ENCODE results near the gene RAVER1. TPM values are rescaled to one million over a fixed set of nuclear protein-coding genes. Genes with fewer than 3 reads are reported as not detected.

The RAVER1 gene
- total and polyA plus RNA-seq, 10 of the 15 experiments (the other 5 are each of a cell fraction or from before 2014, with no cell fraction given): 0.03 to 87.0 (median 12.1) TPM

GRCh38 chr19:10271543-10272086, 61.7 kb downstream of the RAVER1 start (continued):
- TF ChIP-seq, protein P1, sequence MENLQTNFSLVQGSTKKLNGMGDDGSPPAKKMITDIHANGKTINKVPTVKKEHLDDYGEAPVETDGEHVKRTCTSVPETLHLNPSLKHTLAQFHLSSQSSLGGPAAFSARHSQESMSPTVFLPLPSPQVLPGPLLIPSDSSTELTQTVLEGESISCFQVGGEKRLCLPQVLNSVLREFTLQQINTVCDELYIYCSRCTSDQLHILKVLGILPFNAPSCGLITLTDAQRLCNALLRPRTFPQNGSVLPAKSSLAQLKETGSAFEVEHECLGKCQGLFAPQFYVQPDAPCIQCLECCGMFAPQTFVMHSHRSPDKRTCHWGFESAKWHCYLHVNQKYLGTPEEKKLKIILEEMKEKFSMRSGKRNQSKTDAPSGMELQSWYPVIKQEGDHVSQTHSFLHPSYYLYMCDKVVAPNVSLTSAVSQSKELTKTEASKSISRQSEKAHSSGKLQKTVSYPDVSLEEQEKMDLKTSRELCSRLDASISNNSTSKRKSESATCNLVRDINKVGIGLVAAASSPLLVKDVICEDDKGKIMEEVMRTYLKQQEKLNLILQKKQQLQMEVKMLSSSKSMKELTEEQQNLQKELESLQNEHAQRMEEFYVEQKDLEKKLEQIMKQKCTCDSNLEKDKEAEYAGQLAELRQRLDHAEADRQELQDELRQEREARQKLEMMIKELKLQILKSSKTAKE (IDR thresholded peaks at IDR 0.05; ENCODE audit: low read depth, poor library complexity, severe bottlenecking): peak; percentile 96
- TF ChIP-seq SMAD1 (IDR thresholded peaks at IDR 0.05; ENCODE audit: low read depth, partially characterized antibody): peak; percentile 100
- no peak for TF ChIP-seq NFYB (IDR thresholded peaks at IDR 0.05; ENCODE audit: insufficient read depth, low read depth, low read length)
- peak; percentile 67; the same call in 1 of the 2 replicates for TF ChIP-seq TCF3 (IDR thresholded peaks at IDR 0.05; ENCODE audit: borderline replicate concordance, insufficient read depth, low read depth, low read length)
- TF ChIP-seq FOXK2 (IDR thresholded peaks at IDR 0.05): no peak
- TF ChIP-seq RB1 (IDR thresholded peaks at IDR 0.05; ENCODE audit: borderline replicate concordance): no peak
- TF ChIP-seq, protein P2, sequence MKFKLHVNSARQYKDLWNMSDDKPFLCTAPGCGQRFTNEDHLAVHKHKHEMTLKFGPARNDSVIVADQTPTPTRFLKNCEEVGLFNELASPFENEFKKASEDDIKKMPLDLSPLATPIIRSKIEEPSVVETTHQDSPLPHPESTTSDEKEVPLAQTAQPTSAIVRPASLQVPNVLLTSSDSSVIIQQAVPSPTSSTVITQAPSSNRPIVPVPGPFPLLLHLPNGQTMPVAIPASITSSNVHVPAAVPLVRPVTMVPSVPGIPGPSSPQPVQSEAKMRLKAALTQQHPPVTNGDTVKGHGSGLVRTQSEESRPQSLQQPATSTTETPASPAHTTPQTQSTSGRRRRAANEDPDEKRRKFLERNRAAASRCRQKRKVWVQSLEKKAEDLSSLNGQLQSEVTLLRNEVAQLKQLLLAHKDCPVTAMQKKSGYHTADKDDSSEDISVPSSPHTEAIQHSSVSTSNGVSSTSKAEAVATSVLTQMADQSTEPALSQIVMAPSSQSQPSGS (IDR thresholded peaks at IDR 0.05; ENCODE audit: low read length): 0 out of 2 replicates have a peak, but pooled peaks have one; percentile 50
- TF ChIP-seq ESRRA (IDR thresholded peaks at IDR 0.05; ENCODE audit: low read length): no peak
- TF ChIP-seq ASH2L (IDR thresholded peaks at IDR 0.05; ENCODE audit: borderline replicate concordance, low read depth): no peak
- TF ChIP-seq CBX3 (IDR thresholded peaks at IDR 0.05; ENCODE audit: borderline replicate concordance, low read depth): no peak
- TF ChIP-seq USF1 (IDR thresholded peaks at IDR 0.05; ENCODE audit: borderline replicate concordance, extremely low read length, insufficient read depth, low read depth, low read length): no peak
- TF ChIP-seq POLR2AphosphoS2 (IDR thresholded peaks at IDR 0.05; ENCODE audit: low read depth, low read length): no peak; the same call in 1 of the 2 replicates
- TF ChIP-seq, protein P3, sequence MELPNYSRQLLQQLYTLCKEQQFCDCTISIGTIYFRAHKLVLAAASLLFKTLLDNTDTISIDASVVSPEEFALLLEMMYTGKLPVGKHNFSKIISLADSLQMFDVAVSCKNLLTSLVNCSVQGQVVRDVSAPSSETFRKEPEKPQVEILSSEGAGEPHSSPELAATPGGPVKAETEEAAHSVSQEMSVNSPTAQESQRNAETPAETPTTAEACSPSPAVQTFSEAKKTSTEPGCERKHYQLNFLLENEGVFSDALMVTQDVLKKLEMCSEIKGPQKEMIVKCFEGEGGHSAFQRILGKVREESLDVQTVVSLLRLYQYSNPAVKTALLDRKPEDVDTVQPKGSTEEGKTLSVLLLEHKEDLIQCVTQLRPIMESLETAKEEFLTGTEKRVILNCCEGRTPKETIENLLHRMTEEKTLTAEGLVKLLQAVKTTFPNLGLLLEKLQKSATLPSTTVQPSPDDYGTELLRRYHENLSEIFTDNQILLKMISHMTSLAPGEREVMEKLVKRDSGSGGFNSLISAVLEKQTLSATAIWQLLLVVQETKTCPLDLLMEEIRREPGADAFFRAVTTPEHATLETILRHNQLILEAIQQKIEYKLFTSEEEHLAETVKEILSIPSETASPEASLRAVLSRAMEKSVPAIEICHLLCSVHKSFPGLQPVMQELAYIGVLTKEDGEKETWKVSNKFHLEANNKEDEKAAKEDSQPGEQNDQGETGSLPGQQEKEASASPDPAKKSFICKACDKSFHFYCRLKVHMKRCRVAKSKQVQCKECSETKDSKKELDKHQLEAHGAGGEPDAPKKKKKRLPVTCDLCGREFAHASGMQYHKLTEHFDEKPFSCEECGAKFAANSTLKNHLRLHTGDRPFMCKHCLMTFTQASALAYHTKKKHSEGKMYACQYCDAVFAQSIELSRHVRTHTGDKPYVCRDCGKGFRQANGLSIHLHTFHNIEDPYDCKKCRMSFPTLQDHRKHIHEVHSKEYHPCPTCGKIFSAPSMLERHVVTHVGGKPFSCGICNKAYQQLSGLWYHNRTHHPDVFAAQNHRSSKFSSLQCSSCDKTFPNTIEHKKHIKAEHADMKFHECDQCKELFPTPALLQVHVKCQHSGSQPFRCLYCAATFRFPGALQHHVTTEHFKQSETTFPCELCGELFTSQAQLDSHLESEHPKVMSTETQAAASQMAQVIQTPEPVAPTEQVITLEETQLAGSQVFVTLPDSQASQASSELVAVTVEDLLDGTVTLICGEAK (IDR thresholded peaks at IDR 0.05; ENCODE audit: borderline replicate concordance): no peak
- TF ChIP-seq ZZZ3 (IDR thresholded peaks at IDR 0.05; ENCODE audit: control insufficient read depth, insufficient read length, low read depth): no peak
- peak; percentile 79 for TF ChIP-seq TCF12 (IDR thresholded peaks at IDR 0.05; ENCODE audit: low read depth, low read length)
- TF ChIP-seq RUNX3 (IDR thresholded peaks at IDR 0.05; ENCODE audit: low read length): peak; percentile 53
- TF ChIP-seq, protein P4, sequence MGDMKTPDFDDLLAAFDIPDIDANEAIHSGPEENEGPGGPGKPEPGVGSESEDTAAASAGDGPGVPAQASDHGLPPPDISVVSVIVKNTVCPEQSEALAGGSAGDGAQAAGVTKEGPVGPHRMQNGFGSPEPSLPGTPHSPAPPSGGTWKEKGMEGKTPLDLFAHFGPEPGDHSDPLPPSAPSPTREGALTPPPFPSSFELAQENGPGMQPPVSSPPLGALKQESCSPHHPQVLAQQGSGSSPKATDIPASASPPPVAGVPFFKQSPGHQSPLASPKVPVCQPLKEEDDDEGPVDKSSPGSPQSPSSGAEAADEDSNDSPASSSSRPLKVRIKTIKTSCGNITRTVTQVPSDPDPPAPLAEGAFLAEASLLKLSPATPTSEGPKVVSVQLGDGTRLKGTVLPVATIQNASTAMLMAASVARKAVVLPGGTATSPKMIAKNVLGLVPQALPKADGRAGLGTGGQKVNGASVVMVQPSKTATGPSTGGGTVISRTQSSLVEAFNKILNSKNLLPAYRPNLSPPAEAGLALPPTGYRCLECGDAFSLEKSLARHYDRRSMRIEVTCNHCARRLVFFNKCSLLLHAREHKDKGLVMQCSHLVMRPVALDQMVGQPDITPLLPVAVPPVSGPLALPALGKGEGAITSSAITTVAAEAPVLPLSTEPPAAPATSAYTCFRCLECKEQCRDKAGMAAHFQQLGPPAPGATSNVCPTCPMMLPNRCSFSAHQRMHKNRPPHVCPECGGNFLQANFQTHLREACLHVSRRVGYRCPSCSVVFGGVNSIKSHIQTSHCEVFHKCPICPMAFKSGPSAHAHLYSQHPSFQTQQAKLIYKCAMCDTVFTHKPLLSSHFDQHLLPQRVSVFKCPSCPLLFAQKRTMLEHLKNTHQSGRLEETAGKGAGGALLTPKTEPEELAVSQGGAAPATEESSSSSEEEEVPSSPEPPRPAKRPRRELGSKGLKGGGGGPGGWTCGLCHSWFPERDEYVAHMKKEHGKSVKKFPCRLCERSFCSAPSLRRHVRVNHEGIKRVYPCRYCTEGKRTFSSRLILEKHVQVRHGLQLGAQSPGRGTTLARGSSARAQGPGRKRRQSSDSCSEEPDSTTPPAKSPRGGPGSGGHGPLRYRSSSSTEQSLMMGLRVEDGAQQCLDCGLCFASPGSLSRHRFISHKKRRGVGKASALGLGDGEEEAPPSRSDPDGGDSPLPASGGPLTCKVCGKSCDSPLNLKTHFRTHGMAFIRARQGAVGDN (IDR thresholded peaks at IDR 0.05): no peak

All from GM12878 (cell line).